Measurements from ENCODE around the gene CALR3. TPM values are rescaled to one million over a fixed set of nuclear protein-coding genes. Genes with fewer than 3 reads are reported as not detected.

CALR3 gene
- total and polyA plus RNA-seq, 2 experiments from 2014 or later = not detected

DNA sequence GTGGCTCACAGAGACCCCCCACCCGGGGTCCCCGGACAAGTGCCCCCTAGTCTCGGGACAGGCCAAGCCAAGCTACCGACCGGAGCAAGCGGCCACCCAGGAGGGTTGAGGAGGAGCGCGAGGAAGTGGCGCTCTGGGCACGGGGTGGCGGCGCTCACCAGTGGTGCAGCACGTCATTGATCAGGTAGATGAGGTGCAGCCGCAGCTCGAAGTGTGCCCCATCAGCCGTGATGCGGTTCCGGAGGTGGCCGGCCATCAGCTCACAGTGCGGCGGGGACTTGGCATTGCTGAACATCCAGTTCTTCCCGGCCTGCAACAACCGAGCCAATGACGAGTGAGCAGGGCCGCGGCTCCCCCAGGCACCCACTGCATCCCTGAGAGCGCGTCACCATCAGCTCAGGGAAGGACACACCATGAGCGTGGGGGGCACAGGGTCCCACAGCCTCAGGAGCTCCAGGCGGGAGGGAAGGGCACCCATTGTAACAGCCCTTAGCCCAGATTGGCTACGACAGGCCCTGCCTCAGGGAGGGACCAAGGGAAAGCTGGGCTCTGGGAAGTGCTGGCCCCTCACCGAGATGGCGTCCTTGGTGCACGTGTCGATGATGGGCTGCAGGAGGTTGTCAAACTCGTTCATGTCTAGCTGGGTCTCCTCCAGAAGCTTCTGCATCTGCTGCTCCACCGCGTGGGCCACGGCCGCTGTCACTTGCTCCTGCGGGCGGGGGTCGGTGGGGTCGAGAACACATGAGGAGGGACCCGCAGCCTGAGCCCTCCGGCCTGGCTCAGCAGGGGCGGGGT, 36.7 kb upstream of the CALR3 start:
- no peaks in the 10 kb centered on the region for H3K9me2 ChIP-seq (replicated peaks; ENCODE audit: insufficient read depth)
- H2AFZ ChIP-seq = no peak overlapping the region
- peaks cover 20% of the 10 kb centered on the region for H3K79me2 ChIP-seq
- WGBS (ENCODE audit: low lambda C conversion rate, missing lambda C conversion rate) = 94% methylated on average over 46 of the region's 47 CpGs
- no peaks in the 10 kb centered on the region for H3K9me3 ChIP-seq (ENCODE audit: low read depth)
- peaks cover 16% of the 10 kb centered on the region for H4K20me1 ChIP-seq (ENCODE audit: insufficient read depth, poor library complexity, severe bottlenecking)
- H3K4me2 ChIP-seq = no peak overlapping the region
- DNase-seq (ENCODE audit: low spot score) = no peak
- no peaks in the 10 kb centered on the region for H3K36me3 ChIP-seq (replicated peaks; ENCODE audit: insufficient read depth, low read depth)
- TF ChIP-seq EZH2 (IDR thresholded peaks at IDR 0.05; ENCODE audit: borderline replicate concordance) (no peak), EZH2phosphoT487 (IDR thresholded peaks at IDR 0.05; ENCODE audit: low read depth, severe bottlenecking, unreplicated experiment) (no peak)
- TF ChIP-seq, protein P1, sequence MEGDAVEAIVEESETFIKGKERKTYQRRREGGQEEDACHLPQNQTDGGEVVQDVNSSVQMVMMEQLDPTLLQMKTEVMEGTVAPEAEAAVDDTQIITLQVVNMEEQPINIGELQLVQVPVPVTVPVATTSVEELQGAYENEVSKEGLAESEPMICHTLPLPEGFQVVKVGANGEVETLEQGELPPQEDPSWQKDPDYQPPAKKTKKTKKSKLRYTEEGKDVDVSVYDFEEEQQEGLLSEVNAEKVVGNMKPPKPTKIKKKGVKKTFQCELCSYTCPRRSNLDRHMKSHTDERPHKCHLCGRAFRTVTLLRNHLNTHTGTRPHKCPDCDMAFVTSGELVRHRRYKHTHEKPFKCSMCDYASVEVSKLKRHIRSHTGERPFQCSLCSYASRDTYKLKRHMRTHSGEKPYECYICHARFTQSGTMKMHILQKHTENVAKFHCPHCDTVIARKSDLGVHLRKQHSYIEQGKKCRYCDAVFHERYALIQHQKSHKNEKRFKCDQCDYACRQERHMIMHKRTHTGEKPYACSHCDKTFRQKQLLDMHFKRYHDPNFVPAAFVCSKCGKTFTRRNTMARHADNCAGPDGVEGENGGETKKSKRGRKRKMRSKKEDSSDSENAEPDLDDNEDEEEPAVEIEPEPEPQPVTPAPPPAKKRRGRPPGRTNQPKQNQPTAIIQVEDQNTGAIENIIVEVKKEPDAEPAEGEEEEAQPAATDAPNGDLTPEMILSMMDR (IDR thresholded peaks at IDR 0.05; ENCODE audit: poor library complexity) = no peak
- no peak overlapping the region for H3K4me3 ChIP-seq
- no peak overlapping the region for H3K27ac ChIP-seq
- no peaks in the 10 kb centered on the region for H3K27me3 ChIP-seq
- no peaks in the 10 kb centered on the region for H3K4me1 ChIP-seq (ENCODE audit: insufficient read depth)

DNA sequence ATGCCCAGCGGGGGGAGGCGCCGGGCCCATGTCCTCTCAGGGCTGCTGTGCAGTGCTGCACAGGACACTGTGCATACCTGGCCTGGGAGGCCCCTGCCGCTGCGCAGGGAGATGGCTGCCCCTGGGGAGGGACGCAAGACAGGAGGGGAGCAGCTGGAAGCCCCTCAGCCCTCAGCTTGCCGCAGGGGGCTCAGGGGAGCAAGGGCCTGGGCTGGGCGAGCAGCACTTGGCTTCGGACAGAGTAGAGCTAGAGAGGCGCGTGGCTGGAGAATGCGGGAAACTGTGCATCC, 35.4 kb upstream of the CALR3 start:
- H3K79me2 ChIP-seq = peaks cover 6% of the 10 kb centered on the region
- H3K36me3 ChIP-seq (replicated peaks; ENCODE audit: insufficient read depth, low read depth) = no peaks in the 10 kb centered on the region
- DNase-seq (ENCODE audit: low spot score) = no peak
- 100% methylated on average over 12 of the region's 12 CpGs for WGBS (ENCODE audit: low lambda C conversion rate, missing lambda C conversion rate)
- H2AFZ ChIP-seq = no peak overlapping the region
- peaks cover 7% of the 10 kb centered on the region for H4K20me1 ChIP-seq (ENCODE audit: insufficient read depth, poor library complexity, severe bottlenecking)
- no peaks in the 10 kb centered on the region for H3K9me3 ChIP-seq (ENCODE audit: low read depth)
- no peak overlapping the region for H3K4me3 ChIP-seq
- H3K27me3 ChIP-seq = no peaks in the 10 kb centered on the region
- no peaks in the 10 kb centered on the region for H3K9me2 ChIP-seq (replicated peaks; ENCODE audit: insufficient read depth)
- no peaks in the 10 kb centered on the region for H3K4me1 ChIP-seq (ENCODE audit: insufficient read depth)
- H3K27ac ChIP-seq = no peak overlapping the region
- TF ChIP-seq, protein P1 (IDR thresholded peaks at IDR 0.05; ENCODE audit: poor library complexity) = no peak
- TF ChIP-seq EZH2 (IDR thresholded peaks at IDR 0.05; ENCODE audit: borderline replicate concordance) (no peak), EZH2phosphoT487 (IDR thresholded peaks at IDR 0.05; ENCODE audit: low read depth, severe bottlenecking, unreplicated experiment) (no peak)
- H3K4me2 ChIP-seq = no peak overlapping the region

DNA sequence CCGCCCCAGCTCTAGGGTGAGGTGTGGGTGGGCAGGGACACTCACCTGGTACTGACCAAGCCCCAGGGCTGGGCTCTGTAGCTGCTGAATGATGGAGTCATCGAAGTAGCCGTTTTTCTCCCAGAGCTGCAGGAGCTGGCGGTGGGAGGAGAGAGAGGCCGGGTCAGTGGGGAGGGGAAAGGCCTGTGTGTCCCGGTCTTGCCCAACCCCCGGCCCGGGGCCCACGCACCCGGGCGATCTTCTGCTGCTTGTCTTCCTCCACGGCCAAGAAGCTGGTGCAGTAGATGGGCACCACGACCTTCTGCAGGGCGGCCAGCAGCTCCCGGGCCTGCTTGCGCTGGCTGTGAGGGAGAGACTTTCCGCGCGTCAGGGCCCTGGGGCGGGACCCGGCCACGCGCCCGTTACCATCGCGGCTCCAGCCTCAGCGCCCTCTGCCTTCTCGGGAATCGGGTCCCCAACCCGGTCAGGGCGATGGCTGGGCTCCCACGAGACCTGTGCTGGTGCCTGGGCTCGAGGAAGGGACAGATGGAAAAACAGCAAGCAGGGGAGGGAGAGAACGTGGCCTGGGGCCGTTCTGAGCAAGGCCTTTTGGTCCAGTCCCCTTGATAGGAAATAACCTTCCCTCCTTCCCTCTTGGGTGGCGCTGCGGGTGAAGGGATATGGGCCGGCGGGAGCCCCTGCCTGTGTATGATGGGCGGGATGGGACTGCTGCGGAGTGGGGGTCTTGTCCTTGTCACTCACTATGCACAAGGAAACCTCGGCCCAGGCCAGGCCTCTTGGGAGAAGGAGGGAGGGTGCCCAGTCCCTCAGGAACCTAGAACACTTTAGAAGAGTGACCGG, 34.8 kb upstream of the CALR3 start:
- H3K36me3 ChIP-seq (replicated peaks; ENCODE audit: insufficient read depth, low read depth) = no peaks in the 10 kb centered on the region
- 97% methylated on average over 39 of the region's 43 CpGs for WGBS (ENCODE audit: low lambda C conversion rate, missing lambda C conversion rate)
- no peak overlapping the region for H3K27ac ChIP-seq
- no peaks in the 10 kb centered on the region for H3K9me3 ChIP-seq (ENCODE audit: low read depth)
- no peaks in the 10 kb centered on the region for H3K27me3 ChIP-seq
- no peak overlapping the region for H3K4me3 ChIP-seq
- no peaks in the 10 kb centered on the region for H3K9me2 ChIP-seq (replicated peaks; ENCODE audit: insufficient read depth)
- peaks cover under 1% of the 10 kb centered on the region for H4K20me1 ChIP-seq (ENCODE audit: insufficient read depth, poor library complexity, severe bottlenecking)
- no peak for DNase-seq (ENCODE audit: low spot score)
- TF ChIP-seq, protein P1 (IDR thresholded peaks at IDR 0.05; ENCODE audit: poor library complexity) = no peak
- TF ChIP-seq EZH2 (IDR thresholded peaks at IDR 0.05; ENCODE audit: borderline replicate concordance) (no peak), EZH2phosphoT487 (IDR thresholded peaks at IDR 0.05; ENCODE audit: low read depth, severe bottlenecking, unreplicated experiment) (no peak)
- no peaks in the 10 kb centered on the region for H3K4me1 ChIP-seq (ENCODE audit: insufficient read depth)
- no peak overlapping the region for H3K4me2 ChIP-seq
- H3K79me2 ChIP-seq = peaks cover under 1% of the 10 kb centered on the region
- no peak overlapping the region for H2AFZ ChIP-seq
